NCI-H187 (cell line): ENCODE results near the gene FLT1.

Experiments used
- DNase-seq, 2 experiments: peaks; one replicate each; lab custom pipeline; 2025; lab: John Stamatoyannopoulos, UW

Gene FLT1

GRCh38 chr13:28340272-28340793 is 154.6 kb downstream of the FLT1 start:
- DNase-seq, result no peak

- no peak for DNase-seq
Observed at GRCh38 chr13:28339419-28339818, 155.5 kb downstream of the FLT1 start.

DNA sequence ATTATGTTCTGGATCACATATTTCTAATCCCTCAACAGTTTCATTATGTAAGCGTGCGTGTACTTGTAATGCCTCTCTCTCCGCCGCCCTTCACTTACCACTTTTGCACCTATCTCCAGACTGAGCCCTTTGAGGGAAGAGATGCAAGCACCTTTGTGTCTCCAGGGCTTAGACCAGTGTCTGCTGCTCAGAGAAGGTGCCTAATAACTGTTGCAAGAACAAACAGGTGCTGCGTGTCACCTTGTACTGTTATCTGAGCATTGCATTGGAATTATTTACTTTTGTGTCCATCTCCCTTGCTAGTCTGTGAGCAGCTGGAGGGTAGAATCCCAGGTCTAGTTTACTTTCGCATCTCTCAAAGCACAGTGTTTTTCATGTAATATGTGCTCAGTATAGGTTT is 156.2 kb downstream of the FLT1 start:
- no peak for DNase-seq

GRCh38 chr13:28338006-28338574 is 156.8 kb downstream of the FLT1 start:
- no peak for DNase-seq

DNA sequence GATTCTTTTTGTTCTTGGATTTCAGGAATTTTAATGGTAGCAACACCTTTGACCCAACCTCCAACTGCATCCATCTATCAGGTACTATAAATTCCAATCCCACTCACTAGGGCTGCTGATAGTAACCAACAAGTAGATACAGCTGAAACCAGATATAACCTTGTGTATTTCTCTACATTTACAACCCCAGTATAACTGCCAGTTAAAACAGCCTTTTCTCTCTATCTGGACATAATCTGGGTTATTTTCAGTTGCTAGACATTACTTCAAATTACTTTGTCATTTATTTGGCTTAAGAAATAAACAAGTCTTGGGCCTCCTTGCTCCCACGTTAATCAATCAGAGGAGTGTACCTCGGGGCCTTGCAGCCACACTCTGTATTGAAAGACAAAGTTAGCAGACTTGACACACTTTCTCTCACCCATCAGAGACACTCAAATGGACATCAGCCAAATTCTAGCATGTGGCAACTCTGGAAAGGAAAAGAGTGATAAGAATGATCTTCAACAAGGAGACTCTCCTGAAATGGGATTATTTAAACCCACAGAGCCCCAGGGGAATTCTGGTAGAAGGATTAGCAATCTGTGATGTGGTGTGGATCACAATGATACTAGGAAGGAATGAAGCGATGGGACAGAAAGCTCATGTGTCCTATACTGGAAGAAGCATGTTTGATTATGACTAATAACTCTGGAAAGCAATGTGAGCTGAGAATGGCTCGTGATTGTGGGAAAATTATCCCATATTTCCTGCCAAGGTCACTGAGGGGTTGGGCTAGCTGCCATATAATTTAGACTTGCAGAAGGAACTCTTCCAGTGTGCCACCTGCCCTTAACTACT is 157.5 kb downstream of the FLT1 start:
- DNase-seq, result no peak

DNA sequence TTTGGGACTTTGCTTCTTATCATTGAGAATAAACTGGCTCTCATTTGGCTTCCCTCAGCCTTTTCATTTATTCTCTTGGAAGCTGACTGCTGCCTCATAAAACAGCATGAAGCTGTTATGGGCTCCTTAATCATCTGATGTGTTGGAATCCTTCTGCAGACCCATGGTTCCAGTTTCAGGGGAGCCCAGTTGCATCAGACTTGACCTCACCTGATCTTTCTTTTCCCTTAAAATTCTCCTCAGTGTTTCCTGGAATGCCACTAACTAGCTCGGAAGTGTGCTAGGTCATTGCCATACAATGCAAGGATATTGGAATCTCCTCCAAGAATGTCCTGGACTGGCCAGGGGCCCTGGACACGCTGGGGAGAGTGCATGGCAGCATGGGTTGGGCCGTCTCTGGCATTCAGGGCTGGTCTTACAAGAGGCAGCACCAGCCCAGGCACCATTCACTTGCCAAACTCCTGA is 158.7 kb downstream of the FLT1 start:
- no peak for DNase-seq

DNA sequence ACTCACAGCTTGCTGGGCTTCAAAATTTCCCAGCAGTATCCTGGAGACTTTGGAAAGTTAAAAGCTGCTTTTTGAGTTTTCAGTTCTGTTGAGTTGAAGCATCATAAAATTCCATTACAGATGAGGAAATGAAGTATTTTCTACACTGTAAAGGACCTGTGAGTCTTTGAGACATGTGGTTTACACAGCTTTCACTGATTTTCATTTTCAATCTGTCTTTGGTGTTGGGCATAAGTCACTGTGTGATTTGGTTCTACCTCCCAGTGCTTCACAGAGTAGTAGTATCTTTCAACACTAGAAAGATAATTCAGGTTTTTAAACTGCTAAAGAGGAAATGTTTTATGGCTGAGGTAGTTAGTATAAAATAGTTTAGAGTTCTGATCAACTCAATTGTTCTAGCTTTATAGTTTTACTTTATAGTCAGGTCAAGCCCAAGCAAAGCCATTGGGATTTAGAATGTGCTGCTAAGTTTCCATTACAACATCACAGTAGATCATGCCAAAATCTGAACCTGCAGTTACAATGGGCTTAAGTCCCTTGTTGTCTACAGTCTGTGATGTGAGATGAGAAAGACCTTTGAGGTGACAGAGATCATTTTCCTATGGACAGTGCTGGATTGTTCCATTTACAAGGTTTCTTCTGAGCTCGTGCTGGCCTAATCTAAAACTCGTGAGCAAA is 161.6 kb downstream of the FLT1 start:
- no peak for DNase-seq

GRCh38 chr13:28329395-28330158 is 165.4 kb downstream of the FLT1 start:
- DNase-seq, result no peak

DNA sequence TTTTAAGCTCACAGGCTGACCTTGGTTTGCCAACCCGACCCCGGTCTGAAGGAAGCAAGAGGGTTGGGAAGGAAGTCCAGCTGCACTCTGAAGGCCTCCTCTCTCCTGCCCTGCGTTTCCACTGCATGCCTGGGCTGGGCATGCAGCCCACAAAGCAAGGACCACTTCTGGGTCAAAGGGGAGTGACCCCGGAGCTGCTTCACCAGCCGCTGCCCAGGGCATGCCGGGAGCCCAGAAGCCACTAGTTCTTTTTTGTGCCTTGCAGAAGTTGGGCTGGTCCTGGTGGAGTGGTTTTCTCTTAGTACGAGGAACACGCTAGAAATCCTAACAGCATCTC is 166.7 kb downstream of the FLT1 start:
- DNase-seq, result no peak

DNA sequence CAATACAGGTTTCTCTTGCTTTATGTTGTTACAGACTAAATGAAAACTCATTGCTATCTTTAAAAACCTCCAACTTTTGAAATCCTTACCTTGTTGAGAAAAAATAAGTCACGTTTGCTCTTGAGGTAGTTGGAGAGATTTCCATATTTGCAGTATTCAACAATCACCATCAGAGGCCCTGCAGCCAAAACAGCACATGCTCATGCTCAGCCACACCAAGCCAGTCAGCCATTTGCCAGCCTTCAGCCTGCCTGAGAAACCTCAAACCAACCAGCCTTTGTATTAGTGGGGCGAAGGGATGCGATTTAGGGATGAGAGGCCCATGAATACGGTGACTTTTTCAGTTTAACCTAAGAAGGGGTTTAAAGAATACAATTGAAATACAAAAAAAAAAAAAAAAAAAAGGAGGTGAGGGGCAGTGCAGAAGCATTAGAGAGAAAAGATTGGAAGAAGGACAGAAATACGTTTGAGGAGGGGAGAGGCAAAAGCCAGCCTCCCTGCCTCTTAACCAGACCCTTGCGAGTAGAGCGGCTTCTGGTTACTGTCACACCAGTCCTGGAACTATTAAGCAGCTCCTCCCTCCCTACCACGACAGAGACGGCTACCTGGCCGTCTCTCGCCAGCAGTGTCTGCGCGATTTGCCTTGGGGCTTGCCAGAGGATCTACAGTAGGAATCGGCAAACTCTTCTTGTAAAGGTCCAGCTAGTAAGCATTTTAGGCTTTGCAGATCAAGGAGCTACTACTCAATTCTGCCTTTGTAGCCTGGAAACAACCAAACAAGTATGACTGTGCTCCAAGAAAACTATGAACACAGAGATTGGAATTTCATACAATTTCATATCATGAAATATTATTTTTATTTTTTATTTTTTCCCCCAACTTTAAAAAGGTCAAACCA is 167.3 kb downstream of the FLT1 start:
- DNase-seq, result no peak

DNA sequence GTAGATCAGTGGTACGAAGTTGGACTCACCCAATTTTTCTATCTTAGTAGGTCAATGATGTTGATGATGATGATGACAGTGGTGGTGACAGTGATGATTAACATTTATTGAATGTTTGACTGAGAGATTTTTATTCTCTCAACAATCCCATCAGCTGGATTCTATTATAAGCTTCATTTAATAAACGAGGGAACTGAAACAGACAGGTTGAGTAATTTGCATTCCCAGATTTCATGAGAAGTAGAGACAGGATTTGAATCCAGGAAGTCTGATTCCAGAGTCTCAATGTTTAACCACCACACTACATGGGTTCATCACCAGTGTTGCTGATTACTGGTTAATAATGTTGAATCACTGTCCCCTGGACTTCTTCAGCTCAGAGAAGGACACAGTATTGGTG is 168.9 kb downstream of the FLT1 start:
- no peak for DNase-seq

DNA sequence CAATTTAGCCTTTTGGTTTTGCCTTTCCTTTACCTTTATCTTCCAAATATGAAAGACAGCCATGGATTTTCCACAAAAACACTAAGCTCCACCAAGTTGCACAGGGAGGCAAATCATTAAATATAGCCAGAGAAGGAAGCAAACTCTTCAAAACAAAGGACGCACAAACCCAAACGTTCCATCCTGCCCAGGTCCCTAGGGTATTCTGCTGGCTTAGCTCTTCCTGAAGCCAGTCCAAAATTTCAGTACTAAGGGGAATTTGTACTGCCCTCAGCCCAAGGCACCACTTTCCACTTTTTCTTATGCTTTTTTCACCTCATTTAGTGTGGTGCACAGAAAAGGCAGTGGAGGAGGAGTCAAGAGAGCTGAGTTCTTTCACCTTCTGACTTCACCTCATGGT is 169.9 kb downstream of the FLT1 start:
- DNase-seq, result no peak

DNA sequence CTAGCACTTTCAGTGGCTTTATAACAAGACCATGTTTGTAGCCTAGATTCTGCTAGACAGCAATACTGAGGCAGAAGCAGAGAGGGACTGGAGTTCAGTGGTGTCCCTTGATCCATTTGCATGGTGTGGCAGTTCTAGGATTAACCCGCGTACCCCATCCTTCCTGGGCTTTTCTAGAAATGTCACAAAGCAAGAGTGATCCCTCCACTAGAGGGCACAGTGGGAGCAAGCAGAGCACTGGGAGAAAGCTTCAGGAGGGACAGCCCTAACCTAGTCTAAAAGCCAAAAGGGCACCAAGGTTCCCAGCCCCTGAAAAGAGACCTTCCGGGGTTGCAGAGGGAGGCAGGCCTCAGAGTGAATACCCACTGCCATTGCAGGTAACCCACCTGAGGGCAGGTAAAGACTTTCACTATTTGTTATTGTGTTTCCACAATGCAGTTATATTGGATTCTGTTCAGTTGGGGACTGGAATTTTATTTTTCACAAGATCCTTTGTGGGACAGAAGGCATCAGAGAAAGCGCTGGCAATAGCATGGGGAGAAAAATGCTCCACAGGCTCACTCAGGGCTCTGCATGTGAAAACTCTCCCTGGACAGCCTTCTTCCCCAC is 170.6 kb downstream of the FLT1 start:
- no peak for DNase-seq

DNA sequence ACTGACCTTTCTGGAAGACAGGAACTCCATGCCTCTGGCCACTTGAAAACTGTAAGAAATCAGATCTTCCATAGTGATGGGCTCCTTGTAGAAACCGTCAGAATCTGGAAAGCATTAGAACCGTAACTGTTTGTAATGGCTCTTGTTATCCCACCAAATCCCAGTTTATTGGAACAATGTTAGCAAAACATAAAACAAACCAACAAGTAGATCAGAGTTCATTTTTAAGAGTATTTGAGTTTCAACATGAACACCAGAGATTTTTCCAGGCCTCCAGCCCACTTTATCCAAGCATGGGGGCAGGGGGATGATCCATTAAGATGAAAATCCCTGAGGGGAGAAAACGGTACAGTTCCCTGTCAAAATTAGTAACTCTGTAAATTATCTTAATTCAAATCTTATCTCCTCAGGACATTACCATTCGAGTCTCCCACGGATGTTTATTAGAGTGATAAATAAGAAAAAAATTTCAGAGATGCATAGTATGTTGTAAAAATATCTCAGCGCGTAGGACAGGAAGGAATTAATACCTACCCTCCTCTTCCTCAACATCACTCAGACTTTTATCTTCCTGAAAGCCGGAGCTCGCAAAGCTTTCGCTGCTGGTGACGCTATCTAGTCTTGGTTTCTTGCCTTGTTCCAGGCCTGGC is 172.5 kb downstream of the FLT1 start:
- no peak for DNase-seq

DNA sequence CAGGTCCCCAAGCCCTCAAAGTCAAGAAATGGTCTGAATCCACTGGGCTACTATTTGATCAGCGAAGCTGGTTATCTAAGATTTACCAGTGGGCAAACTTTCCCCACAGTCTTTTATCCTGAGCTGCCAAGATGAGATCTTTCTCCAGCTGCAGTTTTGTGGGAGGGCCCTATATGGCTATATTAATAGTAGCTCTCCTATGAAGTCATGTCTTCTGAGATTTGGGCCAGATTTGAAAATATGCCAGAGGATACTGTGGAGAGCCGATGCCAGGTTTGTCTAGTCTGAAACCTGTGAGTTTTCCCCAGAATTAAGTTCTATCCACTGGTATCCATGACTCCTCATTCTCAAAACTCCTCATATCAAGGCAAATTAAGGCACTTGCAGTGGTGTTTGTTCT is 173.2 kb downstream of the FLT1 start:
- DNase-seq, result no peak

DNA sequence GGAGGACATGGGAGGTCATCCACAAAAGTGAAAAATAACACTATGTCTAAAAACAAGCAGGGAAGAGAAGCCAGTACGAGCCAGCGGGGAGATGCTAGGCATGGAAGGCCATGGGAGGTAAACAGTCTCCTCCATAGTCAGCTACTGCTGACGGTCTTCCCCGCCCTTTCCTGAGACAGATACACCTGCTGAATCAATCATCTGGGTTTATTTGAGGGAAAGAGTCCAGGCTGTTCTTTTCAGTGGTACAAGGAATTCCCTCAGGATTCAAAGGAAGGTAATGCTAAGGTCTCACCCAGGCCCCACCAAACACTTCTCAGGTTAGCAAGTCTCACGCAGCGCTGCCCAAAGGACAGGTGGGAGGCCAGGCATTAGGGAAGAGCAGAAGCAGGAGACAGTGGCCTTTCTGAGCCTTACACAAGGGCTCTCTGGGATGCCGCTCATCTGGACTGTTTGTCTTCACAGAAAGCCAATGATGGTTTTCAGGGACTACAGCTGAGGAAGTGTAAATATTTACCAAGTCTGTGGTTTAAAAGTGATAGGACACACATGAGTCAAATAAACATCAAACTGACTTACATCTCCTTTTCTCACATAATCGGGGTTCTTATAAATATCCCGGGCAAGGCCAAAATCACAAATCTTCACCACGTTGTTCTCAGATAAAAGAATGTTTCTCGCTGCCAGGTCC is 173.9 kb downstream of the FLT1 start:
- no peak for DNase-seq

DNA sequence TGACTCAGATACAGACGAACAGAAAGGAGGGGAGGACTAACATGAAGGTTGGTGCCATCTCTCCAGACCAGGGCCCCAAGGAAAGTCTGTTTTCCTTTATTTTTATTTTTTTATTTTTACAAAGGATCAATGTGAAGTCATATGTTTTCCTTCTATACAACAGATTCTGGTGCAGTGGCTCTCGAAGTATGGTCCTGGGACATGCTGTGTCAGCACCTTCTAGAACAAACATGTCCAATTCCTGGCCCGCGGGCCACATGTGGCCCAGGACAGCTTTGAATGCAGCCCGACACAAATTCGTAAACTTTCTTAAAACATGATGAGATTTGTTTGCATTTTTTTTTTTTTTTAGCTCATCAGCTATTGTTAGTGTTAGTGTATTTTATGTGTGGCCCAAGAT is 174.7 kb downstream of the FLT1 start:
- DNase-seq, result no peak

GRCh38 chr13:28319528-28319927 is 175.4 kb downstream of the FLT1 start:
- no peak for DNase-seq

DNA sequence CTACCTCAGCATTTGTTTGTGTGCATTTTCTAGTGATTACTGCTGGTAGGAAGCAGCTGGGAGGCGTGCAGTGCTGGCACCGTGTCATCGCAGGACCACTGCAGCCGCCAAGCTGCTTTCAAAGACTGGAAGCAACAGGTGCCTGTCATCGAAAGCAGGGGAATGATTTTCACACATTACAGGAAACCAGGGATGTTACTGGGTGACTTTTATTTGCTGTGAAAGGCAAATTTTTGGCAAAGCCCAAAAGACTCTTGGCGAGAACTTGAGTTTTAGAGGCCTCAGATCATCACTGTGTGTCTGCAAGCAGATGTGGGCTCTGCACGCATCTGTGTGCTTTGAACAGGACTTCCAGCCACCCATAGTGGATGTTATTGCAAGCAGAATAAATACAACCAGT is 176.4 kb downstream of the FLT1 start:
- no peak for DNase-seq

DNA sequence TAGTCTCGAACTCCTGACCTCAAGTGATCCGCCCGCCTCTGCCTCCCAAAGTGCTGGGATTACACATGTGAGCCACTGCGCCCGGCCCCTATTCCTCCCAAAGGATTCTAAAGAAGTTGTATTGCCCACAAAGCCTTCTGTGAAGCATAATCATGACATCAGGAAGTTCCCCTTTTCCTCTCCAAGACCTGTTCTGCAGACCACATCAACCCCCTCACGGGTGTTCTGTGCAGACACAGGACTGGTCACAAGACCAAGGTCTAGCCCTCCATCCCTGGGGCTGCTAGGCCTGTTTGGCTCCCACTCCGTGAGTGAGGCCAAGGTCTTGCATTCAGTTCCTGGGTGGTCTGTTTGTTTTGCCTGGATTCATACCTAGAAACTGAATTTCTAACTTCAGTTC is 178.1 kb downstream of the FLT1 start:
- no peak for DNase-seq
